Suppressor macrophage (primary cell): ENCODE measurements around the gene CETN2.
A peak's percentile ranks its signal among the peaks of the same experiment; 100 is the strongest.
"Not testable (repeated sequence)": the region's sequence is repeated elsewhere in the genome, so short reads cannot be mapped to it uniquely, and the experiment has no call there.

Experiments
- DNase-seq, 4 experiments: peaks; one replicate each; pipeline ENCODE4 v3.0.0-alpha.2; 2020 to 2022
- total RNA-seq, 17 experiments: gene quantifications; one replicate each; lab custom pipeline; 2026; ENCODE audit warnings: mixed read lengths in 6 of 17, inconsistent platforms in 3 of 17; lab: John Stamatoyannopoulos, UW

Gene CETN2
- 12.7 to 30.1 (median 19.4) reads per million in 17 experiments for total RNA-seq

DNA sequence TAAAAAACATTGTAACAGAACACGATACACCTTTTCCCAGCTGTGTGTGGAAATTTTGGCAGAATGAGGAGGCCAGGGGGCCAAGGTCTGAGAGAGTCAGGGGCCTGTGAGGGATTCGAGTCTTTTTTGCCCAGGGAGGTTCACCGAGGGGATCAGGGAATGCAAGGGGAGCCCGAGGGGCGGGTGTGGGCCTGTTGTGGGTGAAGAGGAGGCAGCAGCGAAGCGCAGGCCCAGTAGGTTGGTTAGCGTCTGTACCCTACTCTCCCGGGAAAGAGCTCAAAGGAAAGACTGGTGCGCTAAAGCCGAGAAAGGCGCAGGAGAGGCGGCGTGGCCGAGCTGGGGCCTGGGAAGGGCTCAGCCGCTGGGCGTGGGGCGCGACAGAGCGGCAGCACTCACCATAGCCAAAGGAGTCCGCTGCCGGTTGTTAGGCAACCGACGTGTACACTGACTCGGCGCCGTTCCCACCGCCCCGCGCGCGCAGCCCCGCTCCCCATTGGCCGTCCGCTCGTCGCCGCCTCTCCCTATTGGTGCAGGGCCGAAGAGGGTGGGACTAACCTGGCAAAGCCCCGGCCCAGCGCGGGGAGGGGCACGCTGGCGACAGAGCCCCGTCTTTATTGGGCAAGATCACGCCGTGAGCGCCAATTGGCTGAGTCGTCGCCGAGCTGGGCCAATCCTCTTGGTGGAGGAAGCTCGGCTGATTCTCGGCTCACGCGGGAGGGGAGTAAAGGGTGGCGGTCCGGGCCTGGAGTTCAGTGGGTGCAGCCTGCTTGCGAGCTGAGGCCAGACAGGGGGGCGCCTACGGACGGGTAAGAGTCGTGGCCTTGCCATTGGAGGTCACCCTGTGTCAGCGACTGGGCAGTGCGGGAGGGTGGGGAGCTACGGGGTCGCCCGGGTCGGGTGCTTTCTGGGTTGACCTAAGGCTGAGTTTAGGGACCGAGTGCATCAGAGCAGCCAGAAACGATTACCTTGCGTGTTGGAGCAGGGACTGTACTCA is at the start of gene CETN2, which contains the start of gene NSDHL:
Gene CETN2, minus strand, starts transcription at position 446 of the 994 bp plus-strand sequence. Its CDS starts 47 bp downstream, at position 399.
Gene NSDHL, plus strand, starts transcription at position 752 of the 994 bp plus-strand sequence. CDS start 15,262 bp downstream, outside the sequence.
- peak; percentile 93 to 96 (median 96) for DNase-seq

DNA sequence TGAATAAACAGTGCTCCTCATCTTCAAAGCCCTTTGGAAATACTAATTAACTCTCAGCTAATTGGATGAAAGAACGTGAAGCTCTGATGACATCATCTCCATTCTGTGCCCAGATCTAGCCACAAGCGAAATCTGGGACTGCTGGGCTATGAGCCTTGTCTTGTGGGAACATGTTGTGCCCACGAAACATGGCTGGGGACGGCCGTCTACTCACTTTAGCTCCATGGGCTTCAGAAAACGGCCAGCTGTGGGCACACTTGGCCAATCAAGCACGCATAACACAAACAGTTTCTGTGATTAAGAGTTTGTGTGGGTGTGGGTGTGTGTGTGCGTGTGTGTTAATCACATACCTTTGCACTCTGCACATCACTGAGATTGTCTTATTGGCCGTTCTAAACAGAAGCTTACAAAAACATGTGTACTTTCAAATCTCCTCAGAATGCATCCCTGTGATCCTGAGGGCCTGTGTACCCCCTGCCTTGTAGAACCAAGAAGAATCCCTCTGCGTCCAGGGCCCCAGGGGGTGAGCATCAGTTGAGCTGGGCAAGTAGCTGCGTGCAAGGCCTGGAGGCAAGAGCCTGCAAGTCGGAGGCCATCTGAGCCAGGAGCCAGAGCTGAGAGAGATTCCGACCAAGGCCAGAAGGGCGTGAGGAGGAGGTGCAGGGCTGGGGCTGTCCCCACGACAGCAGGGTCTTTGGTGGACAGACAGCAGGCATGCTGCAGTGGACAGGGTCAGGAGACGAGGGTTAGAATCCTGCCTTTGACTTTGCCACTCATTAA is 48.6 kb upstream of the CETN2 start:
- no peak for DNase-seq

DNA sequence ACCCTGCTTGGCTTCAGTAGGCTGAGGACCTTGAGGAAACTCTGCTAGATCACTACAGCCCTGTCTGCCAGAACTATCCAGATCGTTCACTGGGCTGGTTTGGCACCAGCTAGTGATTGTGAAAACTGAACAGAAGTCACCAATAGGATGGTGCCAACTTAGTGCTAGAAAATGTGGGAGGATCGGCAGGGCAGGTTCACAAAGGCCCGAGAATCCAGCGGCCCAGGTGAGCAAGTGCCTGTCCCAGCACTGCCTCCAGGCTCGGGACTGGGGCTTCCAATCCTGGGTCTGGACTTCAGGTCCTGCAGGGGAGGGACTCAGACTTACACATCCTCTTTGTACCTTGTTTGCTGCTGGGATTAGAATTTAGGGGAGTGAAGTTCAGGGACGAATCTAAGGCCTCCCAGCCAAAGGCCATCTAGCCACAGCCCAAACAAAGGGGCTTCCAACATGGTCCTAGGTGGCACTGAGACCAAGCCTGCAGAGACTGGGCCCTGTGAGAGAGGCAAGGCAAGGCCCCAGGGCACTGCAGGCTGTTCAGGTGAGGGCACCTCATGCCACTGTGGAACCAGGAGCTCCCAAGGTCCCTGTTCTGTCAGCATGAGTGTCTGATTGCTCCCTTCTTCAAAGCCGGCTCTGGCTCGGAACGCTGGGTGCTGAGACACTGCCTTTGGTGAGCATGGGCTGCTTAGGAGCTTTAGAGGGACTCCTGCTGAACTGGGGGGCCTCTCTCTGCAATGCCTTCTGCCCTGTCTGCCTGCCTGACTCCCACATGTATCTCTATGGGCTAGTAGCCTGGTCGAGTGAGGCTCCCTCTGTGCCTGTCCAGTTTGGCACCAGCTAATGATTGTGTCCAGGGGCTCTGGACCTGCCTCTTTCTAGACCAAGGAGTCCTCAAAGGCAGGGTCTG is 46.6 kb upstream of the CETN2 start:
- DNase-seq: no peak

DNA sequence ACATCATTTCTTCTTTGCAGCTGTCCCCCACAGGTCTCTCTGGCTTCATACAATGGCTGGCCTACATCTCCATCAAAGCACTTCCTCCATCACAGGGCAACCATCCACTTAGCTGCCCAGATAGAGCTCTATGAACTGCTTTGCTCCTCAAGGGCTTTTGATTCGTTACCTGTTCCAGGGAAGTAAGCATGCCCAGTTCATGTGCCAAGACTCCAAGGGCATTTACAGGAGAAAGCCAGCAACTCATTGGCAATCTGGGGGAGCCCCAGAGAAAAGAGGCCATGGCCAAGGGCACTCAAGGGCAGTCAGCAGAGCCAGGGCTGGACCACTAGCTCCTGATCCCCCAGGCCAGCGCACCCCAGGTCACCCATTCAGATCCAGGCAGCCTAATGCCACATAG is 42.8 kb upstream of the CETN2 start:
- DNase-seq: no peak

DNA sequence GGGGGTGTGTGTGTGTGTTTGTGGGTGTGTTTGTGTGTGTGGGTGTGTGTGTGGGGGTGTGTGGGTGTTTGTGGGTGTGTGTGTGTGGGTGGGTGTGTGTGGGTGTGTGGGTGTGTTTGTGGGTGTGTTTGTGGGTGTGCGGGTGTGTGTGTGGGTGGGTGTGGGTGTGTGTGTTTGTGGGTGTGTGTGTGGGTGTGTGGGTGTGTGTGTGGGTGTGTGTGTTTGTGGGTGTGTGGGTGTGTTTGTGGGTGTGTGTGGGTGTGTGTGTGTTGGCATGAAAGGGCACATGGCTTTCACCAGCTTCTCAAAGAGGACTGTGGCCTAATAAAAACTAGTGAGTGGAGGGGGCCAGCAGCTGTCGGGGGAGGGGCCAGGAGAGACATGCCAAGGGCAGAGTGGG is 42.0 kb upstream of the CETN2 start:
- DNase-seq: no peak

DNA sequence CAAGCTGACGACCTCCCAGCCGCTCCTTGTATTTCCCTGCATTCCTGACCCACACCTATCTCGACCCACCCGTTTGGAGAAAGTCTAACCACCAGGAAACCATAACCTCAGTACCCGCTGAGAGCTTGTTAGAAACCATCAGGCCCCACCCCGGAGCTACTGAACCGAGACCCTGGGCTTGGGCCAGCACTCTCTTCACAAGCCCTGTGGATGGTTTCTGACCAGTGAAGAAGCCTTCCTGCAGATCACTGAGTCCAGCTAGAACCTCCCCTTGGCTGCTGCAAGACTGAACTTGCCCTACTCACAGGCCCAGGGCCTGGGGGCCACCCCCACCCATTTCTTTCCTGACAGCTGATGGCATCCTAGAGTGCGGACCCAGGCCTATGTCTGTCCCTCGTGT is 40.7 kb upstream of the CETN2 start:
- DNase-seq: no peak

DNA sequence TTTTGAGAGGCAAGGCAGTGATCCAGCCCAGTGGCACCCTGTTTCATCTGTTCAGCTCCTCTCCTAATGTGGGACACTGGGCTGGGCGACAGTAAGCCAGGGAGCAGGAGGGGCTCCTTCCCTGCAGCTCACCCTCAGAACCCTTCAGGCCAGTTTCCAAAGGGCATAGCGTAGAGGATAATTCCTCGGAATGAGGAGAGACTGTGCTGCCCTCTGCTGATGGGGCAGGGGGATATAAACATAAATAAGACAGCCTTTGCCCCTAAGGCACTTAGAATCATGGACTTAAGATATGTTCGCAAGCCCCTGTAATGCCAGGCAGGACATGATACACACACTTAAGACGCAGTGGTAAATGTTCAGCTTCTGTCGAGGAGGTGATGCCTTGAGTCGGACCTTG is 39.4 kb upstream of the CETN2 start:
- DNase-seq: no peak

DNA sequence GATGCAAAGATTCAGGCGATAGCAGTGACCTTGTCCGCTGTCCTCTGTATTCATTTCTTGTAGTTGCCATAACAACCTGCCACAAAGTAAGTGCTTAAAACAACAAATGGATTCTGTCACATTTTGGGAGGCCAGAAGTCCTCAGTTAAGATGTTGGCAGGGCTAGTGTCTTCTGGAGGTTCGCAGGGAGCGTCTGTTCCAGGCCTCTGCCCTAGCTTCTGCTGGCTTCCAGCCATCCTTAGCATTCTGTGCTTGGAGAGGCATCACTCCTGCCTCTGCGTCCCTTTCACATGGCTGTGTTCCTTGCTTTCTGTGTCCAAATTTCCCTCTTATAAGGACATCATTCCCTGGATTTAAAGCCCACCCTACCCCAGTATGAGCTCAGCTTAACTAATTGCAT is 35.8 kb upstream of the CETN2 start:
- no peak for DNase-seq

DNA sequence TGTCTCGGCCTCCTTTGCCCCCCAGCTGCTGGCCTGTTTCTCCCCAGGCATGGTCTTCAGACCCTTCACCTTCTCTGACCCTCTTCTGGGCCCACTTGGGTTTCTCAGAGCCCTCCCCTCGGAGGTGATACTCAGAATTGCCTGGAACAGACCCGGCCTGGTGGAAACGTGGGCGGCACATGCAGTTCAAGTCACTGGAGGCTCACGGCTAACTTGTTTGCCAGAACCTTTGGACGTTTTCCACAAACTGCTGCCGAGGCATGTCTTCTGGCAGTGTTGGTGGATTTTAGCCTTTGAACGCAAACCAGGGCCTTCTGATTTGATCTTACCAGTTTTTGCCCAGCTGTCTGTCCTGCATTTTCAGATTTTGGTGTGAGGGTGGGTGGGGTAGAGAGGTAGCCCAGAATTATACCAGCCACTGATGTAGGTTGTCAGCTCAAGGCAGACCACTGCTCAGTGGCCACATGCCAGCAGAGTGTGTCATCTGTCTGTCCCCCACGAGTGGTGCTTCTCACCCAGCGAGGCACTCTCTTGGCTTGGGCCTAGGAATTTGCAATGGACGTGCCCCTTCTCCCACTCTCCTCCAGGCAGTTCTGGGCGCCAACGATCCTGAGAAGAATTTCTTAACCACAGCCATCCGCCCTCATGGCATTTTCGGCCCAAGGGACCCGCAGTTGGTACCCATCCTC is 34.8 kb upstream of the CETN2 start:
- no peak for DNase-seq

DNA sequence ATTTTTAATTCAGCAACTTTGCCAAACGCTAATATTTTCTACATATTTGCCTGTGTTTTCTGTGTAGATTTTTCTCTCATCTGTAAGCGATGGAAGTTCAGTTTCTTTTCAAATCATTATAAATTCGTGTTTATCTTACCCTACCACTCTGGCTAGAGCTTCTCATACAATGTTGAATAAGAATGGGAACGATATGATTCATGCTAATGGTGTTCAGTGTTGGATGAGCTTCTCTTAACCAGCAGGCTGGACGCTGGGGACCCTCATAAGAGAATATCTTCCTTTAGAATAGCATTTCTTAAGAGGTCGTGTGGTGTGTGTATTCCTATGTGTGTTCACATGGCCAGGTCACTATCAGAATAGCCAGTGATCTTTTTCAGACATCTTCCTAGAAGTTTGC is 31.3 kb upstream of the CETN2 start:
- no peak for DNase-seq

DNA sequence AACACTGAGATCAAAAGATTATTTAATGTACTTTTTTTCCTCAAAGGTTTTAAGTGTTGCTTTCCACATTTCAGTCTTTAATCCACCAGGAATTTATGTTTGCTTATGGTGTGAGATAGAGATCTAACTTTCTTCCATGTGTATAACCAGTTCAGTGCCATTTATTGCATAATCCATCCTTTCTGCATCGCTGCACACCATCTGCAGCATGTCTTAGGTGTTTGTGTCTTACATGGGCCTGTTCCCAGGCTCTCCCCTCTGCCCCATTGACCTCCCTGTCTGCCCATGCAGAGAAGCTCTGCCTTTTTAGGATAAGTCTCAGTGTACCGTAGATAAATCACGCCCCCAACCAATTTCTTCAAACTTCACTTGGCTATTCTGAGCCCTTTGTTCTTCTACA is 30.6 kb upstream of the CETN2 start:
- no peak for DNase-seq

DNA sequence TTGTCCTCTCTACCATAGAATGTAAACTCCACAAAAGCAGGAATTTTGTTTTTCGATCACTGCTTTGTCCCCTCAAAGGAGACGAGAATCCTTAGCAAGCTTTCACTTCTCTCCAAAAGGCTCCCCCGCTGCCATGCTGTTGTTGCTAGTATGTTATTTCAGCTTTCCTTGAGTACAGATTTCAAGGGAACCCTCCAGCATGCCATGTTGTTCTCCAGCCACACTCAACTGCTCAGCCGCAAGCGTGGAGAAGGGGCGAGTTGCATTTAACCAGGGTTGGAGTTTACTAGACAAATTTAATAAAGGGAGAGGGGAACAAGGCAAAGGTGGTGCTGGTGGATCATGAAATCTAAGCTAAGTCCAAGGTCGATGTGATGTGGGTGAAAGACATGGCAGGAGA is 23.4 kb upstream of the CETN2 start:
- DNase-seq: no peak

DNA sequence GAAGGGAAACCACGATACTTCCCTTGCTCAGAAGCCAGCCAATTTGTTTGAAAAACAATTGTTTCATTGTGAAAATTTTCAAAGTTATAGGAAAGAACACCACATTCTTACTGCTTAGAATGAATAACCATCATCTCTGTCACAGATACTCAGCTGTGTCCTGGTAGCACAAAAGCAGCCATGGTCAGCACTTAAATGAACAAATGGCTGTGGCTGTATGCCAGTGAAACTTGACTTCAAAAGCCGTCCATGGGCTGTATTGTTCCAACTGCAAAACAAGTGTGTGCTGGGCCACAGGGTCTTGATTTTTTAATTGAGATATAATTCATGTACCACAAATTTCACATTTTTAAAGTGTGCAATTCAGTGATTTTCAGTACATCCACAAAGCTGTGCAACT is 19.9 kb upstream of the CETN2 start:
- DNase-seq: no peak

DNA sequence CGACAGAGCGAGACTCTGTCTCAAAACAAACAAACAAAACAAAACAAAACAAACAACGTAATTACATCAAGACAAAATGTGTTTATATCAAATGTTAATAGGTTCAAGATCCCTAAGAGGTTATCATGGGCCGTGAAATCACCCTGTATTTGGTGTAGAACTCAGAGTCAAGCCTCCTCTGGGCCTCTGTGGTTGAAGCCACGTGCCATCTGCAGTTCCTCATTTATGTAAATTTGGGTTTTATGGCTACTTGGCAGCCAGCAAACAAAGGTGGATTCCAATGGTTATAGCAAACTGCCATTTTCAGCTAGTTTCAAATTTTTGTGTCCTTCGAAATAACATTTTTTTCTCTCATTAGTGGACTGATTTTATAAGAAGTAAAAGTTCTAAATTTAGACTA is 16.7 kb upstream of the CETN2 start:
- peak in 3 of 4 experiments; percentile 5 to 17 (median 6) for DNase-seq

DNA sequence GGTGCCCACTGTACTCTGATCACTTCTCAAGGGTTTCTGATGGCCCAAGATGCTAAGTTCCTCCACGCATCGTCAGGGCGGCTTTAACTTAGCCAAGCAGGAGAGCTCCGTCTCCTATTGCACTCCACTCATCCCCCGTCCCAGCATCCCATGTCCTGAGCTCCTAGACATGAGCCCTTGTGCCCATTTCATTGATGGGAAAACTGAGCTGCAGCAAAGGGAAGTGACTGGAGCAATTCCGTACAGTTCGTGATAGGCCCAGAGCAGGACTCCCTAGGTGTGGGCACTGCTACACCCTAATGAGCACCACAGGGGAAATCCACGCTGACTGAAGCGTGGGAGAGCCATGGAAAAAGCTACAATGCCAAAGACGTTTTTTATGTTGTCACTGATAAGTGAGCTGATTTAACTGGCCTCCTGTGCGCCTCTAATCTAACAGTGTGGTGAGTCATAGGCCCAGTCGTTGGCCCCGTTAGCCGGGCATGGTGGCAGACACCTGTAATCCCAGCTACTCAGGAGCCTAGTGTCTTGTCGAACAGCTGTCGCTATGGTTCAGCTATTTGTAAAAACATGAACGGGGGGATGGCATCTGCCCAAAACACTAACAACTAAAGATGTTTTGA is 15.2 kb upstream of the CETN2 start:
- DNase-seq: no peak

DNA sequence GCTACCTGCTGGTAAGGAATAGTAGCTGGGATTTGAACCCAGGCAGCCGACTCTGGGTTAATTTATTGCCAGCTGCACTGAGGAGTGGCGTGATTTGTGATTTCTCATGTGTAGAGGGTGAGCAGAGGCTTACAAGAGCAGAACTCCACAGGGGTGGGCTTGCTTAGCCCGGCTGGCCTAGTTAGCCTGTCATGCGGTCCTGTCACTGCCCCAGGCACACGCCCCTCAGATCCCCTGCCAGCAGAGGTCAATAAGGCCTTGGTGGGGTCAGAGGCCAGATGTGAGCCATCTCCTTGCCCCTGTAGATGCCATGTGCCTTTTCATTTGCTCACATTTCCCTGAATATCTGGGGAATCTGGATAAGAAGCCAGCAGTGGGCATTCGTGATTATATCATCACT is 13.7 kb upstream of the CETN2 start:
- no peak for DNase-seq

DNA sequence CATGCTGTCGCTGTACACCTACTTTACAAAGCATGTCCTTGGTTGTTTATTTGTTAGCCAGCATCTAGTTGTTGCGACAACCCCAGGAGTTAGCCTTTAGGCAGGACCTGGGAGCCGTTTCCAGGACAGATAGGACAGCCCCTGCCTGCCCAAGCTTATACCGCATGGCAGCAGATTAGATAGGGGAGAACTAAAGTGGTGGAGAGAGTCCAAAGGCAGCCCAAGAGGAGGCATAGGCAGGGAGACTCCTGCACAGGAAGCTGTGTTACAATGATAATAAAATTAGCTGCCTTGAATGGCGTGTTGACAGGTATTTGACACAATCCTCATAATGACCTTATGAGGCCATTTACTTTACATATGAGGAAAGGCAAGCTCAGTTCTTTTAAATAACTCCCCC is 13.3 kb upstream of the CETN2 start:
- DNase-seq: no peak

DNA sequence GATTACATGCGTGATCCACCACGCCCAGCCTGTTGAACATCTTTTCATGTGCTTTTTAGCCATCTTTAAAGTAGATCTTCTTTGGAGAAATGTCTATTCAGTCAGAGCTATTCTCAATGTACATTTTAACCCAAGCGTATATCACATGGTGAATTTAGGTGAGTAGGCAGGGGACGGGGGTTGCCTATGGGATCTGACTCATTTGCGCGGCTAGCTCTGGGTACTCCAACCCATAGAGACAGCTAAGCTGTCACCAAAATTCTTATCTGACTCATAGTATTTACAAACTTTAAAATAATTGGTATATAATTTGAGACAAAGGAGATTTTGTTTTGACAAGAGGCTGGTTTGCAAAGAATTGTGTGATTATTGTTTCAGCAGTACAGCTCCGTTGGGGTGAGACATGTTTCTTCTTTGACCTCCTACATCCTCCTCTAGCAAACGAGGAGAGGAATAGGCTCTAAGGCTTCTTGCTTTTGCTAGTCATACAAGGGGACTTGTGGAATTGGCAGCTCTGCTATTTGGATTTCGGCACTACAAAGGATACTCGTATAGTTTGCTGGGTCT is 12.3 kb upstream of the CETN2 start:
- DNase-seq: no peak

DNA sequence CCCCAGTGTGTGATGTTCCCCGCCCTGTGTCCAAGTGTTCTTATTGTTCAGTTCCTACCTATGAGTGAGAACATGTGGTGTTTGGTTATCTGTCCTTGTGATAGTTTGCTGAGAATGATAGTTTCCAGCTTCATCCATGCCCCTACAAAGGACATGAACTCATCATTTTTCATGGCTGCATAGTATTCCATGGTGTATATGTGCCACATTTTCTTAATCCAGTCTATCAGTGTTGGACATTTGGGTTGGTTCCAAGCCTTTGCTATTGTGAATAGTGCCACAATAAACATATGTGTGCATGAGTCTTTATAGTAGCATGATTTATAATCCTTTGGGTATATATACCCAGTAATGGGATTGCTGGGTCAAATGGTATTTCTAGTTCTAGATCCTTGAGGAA is 4.9 kb upstream of the CETN2 start:
- not testable (repeated sequence) for DNase-seq

DNA sequence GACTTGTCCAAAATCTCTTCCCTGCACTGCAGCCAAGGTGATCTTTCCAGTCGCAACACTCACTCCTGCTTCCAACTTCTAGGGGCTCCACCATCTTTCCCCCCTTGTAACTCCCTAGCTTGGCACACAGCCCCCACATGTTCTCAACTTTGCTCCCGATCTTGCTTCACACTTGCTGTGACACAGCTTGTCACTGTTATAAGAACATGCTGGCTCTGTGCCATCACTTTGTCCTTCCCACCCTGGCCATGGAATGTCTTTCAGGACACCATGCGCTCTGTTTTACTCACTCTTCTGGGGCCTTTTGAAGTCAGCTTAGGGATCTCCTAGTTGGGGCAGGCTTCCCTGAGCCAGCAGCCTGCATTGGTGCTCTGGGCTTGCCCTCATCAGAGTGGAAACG is 2.8 kb upstream of the CETN2 start:
- no peak for DNase-seq

DNA sequence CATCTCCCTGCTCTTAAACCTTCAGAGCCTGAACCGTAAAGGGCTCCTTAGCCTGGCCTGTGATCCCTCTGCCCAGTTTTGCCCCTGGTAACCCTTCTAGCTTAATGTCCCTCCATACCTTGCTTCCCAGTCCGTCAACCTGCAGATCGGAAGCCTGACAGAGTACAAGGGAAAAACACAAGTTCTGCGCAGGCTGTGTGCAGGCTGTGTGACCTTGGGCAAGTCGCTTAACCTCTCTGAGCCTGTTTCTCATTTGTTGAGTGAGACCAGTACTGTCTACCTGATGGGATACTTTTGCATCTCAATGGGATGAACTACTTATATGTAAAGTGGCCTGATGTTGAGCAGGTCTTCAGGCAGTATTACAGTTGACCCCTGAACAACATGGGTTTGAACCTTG is 2.0 kb upstream of the CETN2 start:
- no peak for DNase-seq
